ENCODE data around the gene HMG20A.

DNA sequence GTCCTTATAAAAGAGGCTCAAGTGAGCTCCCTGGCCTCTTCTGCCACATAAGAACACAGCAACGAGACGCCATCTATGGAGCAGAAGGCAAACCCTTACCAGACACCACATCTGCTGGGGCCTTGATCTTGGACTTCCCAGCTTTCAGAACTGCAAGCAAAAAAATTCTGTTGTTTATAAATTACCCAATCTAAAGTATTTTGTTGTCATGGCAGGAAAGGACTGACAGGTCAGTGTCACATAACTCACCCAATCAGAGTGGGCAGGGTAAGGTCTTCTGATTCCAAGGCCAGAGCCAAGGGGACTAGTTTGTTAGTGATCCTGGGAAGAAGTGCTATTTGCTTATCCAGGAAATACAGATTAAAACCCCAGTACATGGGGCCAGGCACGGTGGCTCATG is 98.9 kb downstream of the HMG20A start:
- TF ChIP-seq CTCF (IDR thresholded peaks at IDR 0.05), result no peak
- TF ChIP-seq POLR2A (IDR thresholded peaks at IDR 0.05), result no peak

All from thyroid gland (tissue), 4 donors.